ENCODE results near the gene SLC25A53. TPM values are rescaled to one million over a fixed set of nuclear protein-coding genes. Genes with fewer than 3 reads are reported as not detected.

Gene SLC25A53
- total and polyA plus RNA-seq, 2 of the 4 experiments (the other 2 are of a cell fraction), result 3.7 to 5.9 TPM

DNA sequence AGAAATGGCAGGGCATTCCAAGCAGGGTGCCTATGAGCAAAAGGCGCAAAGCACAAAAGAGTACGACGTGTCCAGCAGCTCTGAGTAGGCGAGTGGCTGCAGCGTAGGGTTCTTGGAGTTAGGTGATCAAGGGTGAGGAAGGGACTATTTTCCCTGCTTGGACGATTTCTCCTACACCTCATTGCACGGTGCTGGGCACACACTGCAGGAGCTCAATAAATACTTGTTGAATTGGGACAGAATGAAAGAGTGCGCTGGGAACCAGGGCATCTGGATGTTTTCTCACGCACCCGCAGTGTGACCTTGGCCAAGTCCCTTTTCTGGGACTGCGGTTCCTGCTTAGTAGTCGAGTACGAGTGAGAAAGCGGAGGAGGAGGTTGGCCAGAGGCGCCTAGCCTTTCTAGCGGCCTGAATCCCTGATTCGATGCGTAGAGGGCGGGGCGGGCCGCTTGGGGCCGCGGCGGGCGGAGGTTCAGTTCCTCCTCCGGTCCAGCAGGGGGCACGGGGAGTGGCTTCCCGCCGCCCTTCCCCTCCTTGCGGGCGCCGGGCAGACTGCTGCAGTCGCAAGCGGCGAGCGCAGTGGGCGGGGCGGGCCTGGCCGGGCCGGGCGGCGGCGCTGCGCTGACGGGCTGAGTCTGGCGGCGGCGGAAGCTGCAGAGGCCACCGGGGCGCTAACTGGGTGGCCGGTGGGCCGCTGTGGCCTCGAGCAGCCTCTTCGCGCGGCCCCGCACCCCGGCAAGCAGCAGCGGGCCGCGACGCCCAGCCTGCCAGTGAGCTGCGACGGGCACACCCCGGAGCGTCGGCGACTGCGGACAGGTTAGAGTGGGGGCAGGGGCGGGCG is 9.3 kb upstream of the SLC25A53 start, which contains the start of gene FAM199X:
Gene FAM199X, plus strand, starts transcription at position 560 of the 841 bp plus-strand sequence. CDS start 333 bp downstream, outside the sequence.
- Histone ChIP-seq H2BK20ac (ENCODE audit: low read depth, low read length) (no peak within 1 kb of the TSS), H2BK120ac (ENCODE audit: low read depth, low read length) (no peak within 1 kb of the TSS), H3K14ac (replicated peaks; ENCODE audit: low read depth, low read length) (peak within 1 kb of the TSS; percentile 78), H3K36me3 (ENCODE audit: control insufficient read depth, insufficient read depth, low read length) (no peaks in the 10 kb centered on the region), H3K23ac (ENCODE audit: low read depth, low read length) (peak within 1 kb of the TSS; percentile 74), H3K9me3 (ENCODE audit: control insufficient read depth, insufficient read depth, low read length) (no peaks in the 10 kb centered on the region), H4K20me1 (ENCODE audit: insufficient read depth, low read length) (peaks cover 9% of the 10 kb centered on the region), H2BK5ac (ENCODE audit: low read depth, low read length, poor library complexity, severe bottlenecking) (peak within 1 kb of the TSS; percentile 66), H3K27ac (ENCODE audit: insufficient read depth, low read length) (peak within 1 kb of the TSS; percentile 73), H3K27me3 (ENCODE audit: control insufficient read depth, insufficient read depth, low read length) (peaks cover 3% of the 10 kb centered on the region; the same call in 1 of the 2 replicates), H3K9me1 (ENCODE audit: insufficient read depth, low read length) (no peaks in the 10 kb centered on the region), H2BK15ac (ENCODE audit: low read depth, low read length) (no peak within 1 kb of the TSS), H2AK5ac (ENCODE audit: low read depth, low read length) (peak within 1 kb of the TSS; percentile 54), H3K4me3 (ENCODE audit: insufficient read depth, low read depth, low read length) (peak within 1 kb of the TSS; percentile 97), H3K4ac (ENCODE audit: low read depth, low read length) (peak within 1 kb of the TSS; percentile 86), H3K4me2 (ENCODE audit: low read depth, low read length) (peak within 1 kb of the TSS; percentile 95), H3K79me1 (ENCODE audit: low read depth in 1 of 2, low read length in 2 of 2) (0 out of 4 replicates have a peak, but pooled peaks cover 0 to 4% of the 10 kb centered on the region in 2 experiments), H3K18ac (ENCODE audit: low read depth, low read length) (peak within 1 kb of the TSS; percentile 70), H2AK9ac (replicated peaks; ENCODE audit: low read depth, low read length, poor library complexity) (peak within 1 kb of the TSS; percentile 74), H3K4me1 (ENCODE audit: control insufficient read depth, insufficient read depth, low read length) (no peaks in the 10 kb centered on the region), H2AFZ (replicated peaks; ENCODE audit: low read length, poor library complexity) (peak within 1 kb of the TSS; percentile 93), H3K9ac (ENCODE audit: low read depth, low read length) (peak within 1 kb of the TSS; percentile 87), H4K8ac (ENCODE audit: low read depth in 2 of 2, low read length in 2 of 2) (peak within 1 kb of the TSS; percentile 84 to 93), H3K56ac (ENCODE audit: extremely low read depth, insufficient read depth, low read length) (peak within 1 kb of the TSS; percentile 39), H4K91ac (ENCODE audit: insufficient read depth, low read depth, low read length) (peak within 1 kb of the TSS; percentile 8; the same call in 1 of the 2 replicates), H4K5ac (ENCODE audit: low read depth, low read length) (peak within 1 kb of the TSS; percentile 97)
- ChIA-PET POLR2A (ENCODE audit: unreplicated experiment) (no interaction called here), CTCF (no interaction called here)
- DNase-seq (peak; percentile 82), ATAC-seq (ENCODE audit: low read depth) (peak; percentile 99)
- no TSS peak for BruUV-seq (replicated peaks)
- WGBS, 2 experiments (ENCODE audit: extremely low coverage in 2 of 2, insufficient read length in 1 of 2), result 39% methylated on average over 10 of the region's 71 CpGs; no CpG with 5 or more reads in 1 of the 2 experiments
- dilution Hi-C loops (cut with HindIII; ENCODE audit: low sequenced_read_pairs, unreplicated experiment) (no loop called here), in situ Hi-C loops (cut with MboI; ENCODE audit: low sequenced_read_pairs) (no loop called here), intact Hi-C loops (cut with micrococcal nuclease) (no loop called here)
- TF ChIP-seq MAFK (IDR thresholded peaks at IDR 0.05; ENCODE audit: low read depth, low read length) (no peak), MAZ (IDR thresholded peaks at IDR 0.05; ENCODE audit: borderline replicate concordance, low read depth, low read length) (peak; percentile 81; the same call in 1 of the 2 replicates), RFX5 (IDR thresholded peaks at IDR 0.05; ENCODE audit: low read depth, low read length) (no peak), POLR2A (IDR thresholded peaks at IDR 0.05; ENCODE audit: low read depth, low read length) (0 out of 2 replicates have a peak, but pooled peaks have one; percentile 27), FOS (IDR thresholded peaks at IDR 0.05; ENCODE audit: low read depth, low read length) (no peak), RCOR1 (IDR thresholded peaks at IDR 0.05; ENCODE audit: insufficient replicate concordance, low read length) (no peak)
- TF ChIP-seq, protein P1, sequence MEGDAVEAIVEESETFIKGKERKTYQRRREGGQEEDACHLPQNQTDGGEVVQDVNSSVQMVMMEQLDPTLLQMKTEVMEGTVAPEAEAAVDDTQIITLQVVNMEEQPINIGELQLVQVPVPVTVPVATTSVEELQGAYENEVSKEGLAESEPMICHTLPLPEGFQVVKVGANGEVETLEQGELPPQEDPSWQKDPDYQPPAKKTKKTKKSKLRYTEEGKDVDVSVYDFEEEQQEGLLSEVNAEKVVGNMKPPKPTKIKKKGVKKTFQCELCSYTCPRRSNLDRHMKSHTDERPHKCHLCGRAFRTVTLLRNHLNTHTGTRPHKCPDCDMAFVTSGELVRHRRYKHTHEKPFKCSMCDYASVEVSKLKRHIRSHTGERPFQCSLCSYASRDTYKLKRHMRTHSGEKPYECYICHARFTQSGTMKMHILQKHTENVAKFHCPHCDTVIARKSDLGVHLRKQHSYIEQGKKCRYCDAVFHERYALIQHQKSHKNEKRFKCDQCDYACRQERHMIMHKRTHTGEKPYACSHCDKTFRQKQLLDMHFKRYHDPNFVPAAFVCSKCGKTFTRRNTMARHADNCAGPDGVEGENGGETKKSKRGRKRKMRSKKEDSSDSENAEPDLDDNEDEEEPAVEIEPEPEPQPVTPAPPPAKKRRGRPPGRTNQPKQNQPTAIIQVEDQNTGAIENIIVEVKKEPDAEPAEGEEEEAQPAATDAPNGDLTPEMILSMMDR (conservative IDR thresholded peaks at IDR 0.05; ENCODE audit: low read depth, low read length), result peak; percentile 67

Data from IMR-90 (cell line).